ENCODE measurements around the gene MAPKAPK5. TPM values are rescaled to one million over a fixed set of nuclear protein-coding genes. Genes with fewer than 3 reads are reported as not detected.

The MAPKAPK5 gene
- total and polyA plus RNA-seq, 10 of the 15 experiments (the other 5 are each of a cell fraction or from before 2014, with no cell fraction given), result 12.6 to 54.3 (median 41.5) TPM

DNA sequence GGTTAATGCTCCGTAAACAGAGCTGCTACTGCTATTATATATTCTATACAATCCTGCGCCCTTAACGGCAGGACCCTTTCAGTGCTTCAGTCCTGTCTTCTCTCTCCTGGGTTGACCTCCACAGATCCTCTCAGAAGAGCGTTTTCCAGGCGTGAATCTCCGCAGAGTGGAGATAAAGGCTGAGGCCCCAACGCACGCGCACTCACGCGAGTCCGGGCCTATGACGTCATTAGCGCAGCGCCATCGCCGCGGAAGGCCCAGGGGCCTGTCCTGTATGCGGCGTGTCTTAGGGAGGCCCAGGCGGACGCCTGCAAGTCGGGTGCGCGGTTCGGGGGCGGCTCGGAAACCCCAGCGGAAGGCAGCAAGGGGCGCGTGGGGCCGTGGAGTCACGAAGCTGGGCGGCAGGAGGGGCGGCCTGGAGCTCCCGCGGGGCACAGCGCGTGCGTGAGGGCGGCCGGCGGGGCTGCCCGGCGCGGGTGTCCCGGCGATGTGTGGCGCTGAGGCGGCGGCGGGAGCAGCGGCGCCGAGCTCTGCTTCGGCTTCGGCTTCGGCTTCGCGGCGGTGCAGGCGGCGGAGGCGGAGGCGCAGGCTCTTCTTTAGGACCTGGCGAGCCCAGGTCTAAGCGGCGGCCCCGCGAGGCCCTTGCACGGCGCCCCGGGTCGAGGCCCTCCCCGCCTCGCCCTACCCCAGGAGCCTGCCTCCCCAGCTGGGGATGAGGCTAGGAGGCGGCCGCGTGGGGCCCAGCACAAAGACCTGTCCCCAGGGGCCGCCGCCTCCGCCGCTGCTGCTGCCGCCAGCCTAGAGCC, at the start of gene MAPKAPK5 (continued):
- peak; percentile 94 for TF ChIP-seq JUND (IDR thresholded peaks at IDR 0.05; ENCODE audit: low read depth, low read length)
- TF ChIP-seq GABPA (IDR thresholded peaks at IDR 0.05; ENCODE audit: low read depth), result no peak
- TF ChIP-seq SUPT20H (IDR thresholded peaks at IDR 0.05; ENCODE audit: borderline replicate concordance, control insufficient read depth, low read depth, low read length), result no peak
- TF ChIP-seq, protein P1, sequence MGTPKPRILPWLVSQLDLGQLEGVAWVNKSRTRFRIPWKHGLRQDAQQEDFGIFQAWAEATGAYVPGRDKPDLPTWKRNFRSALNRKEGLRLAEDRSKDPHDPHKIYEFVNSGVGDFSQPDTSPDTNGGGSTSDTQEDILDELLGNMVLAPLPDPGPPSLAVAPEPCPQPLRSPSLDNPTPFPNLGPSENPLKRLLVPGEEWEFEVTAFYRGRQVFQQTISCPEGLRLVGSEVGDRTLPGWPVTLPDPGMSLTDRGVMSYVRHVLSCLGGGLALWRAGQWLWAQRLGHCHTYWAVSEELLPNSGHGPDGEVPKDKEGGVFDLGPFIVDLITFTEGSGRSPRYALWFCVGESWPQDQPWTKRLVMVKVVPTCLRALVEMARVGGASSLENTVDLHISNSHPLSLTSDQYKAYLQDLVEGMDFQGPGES (IDR thresholded peaks at IDR 0.05), result peak; percentile 44; the same call in 1 of the 2 replicates
- TF ChIP-seq CHD1 (IDR thresholded peaks at IDR 0.05; ENCODE audit: low read depth, low read length), result no peak
- peak; percentile 79 for TF ChIP-seq SP1 (IDR thresholded peaks at IDR 0.05; ENCODE audit: low read depth, low read length)
- TF ChIP-seq ZNF592 (IDR thresholded peaks at IDR 0.05), result peak; percentile 96
- TF ChIP-seq YBX1 (IDR thresholded peaks at IDR 0.05), result no peak
- no peak for TF ChIP-seq ZZZ3 (IDR thresholded peaks at IDR 0.05; ENCODE audit: control insufficient read depth, insufficient read length, low read depth)
- peak; percentile 45; the same call in 1 of the 2 replicates for TF ChIP-seq SREBF1 (IDR thresholded peaks at IDR 0.05; ENCODE audit: low read length)
- TF ChIP-seq, protein P2, sequence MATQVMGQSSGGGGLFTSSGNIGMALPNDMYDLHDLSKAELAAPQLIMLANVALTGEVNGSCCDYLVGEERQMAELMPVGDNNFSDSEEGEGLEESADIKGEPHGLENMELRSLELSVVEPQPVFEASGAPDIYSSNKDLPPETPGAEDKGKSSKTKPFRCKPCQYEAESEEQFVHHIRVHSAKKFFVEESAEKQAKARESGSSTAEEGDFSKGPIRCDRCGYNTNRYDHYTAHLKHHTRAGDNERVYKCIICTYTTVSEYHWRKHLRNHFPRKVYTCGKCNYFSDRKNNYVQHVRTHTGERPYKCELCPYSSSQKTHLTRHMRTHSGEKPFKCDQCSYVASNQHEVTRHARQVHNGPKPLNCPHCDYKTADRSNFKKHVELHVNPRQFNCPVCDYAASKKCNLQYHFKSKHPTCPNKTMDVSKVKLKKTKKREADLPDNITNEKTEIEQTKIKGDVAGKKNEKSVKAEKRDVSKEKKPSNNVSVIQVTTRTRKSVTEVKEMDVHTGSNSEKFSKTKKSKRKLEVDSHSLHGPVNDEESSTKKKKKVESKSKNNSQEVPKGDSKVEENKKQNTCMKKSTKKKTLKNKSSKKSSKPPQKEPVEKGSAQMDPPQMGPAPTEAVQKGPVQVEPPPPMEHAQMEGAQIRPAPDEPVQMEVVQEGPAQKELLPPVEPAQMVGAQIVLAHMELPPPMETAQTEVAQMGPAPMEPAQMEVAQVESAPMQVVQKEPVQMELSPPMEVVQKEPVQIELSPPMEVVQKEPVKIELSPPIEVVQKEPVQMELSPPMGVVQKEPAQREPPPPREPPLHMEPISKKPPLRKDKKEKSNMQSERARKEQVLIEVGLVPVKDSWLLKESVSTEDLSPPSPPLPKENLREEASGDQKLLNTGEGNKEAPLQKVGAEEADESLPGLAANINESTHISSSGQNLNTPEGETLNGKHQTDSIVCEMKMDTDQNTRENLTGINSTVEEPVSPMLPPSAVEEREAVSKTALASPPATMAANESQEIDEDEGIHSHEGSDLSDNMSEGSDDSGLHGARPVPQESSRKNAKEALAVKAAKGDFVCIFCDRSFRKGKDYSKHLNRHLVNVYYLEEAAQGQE (IDR thresholded peaks at IDR 0.05; ENCODE audit: low read depth, low read length), result no peak
- no peak for TF ChIP-seq CHD4 (IDR thresholded peaks at IDR 0.05)
- TF ChIP-seq, protein P3, sequence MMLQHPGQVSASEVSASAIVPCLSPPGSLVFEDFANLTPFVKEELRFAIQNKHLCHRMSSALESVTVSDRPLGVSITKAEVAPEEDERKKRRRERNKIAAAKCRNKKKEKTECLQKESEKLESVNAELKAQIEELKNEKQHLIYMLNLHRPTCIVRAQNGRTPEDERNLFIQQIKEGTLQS (IDR thresholded peaks at IDR 0.05; ENCODE audit: borderline replicate concordance, extremely low read depth, low read depth, low read length), result peak; percentile 95
- peak; percentile 35; the same call in 1 of the 2 replicates for TF ChIP-seq EED (IDR thresholded peaks at IDR 0.05; ENCODE audit: low read depth)
- TF ChIP-seq STAT1 (conservative IDR thresholded peaks at IDR 0.05), result 0 out of 2 replicates have a peak, but pooled peaks have one; percentile 85
- peak; percentile 96 to 97 for TF ChIP-seq BHLHE40 (IDR thresholded peaks at IDR 0.05; ENCODE audit: borderline replicate concordance in 1 of 2, low read depth in 2 of 2, low read length in 1 of 2)
- peak; percentile 98 for TF ChIP-seq HDAC6 (IDR thresholded peaks at IDR 0.05; ENCODE audit: unreplicated experiment)
- TF ChIP-seq EZH2 (IDR thresholded peaks at IDR 0.05; ENCODE audit: borderline replicate concordance, control insufficient read depth, low read depth, low read length), result no peak
- TF ChIP-seq CHD2 (IDR thresholded peaks at IDR 0.05; ENCODE audit: borderline replicate concordance, low read depth, low read length), result peak; percentile 95
- peak; percentile 88 for TF ChIP-seq TARDBP (IDR thresholded peaks at IDR 0.05; ENCODE audit: borderline replicate concordance)
- no peak for TF ChIP-seq RBBP5 (conservative IDR thresholded peaks at IDR 0.05)
